ENCODE data around the gene RIMS4.

RIMS4 gene

GRCh38 chr20:44719841-44720240 lies 90.5 kb downstream of the RIMS4 start:
- no peak for DNase-seq (ENCODE audit: low spot score)

GRCh38 chr20:44717986-44718385 lies 92.4 kb downstream of the RIMS4 start:
- no peak for DNase-seq (ENCODE audit: low spot score)

GRCh38 chr20:44716309-44717106 lies 93.8 kb downstream of the RIMS4 start:
- no peak for DNase-seq (ENCODE audit: low spot score)

GRCh38 chr20:44715499-44716308 lies 94.6 kb downstream of the RIMS4 start:
- DNase-seq (ENCODE audit: low spot score): no peak

GRCh38 chr20:44714701-44715498 lies 95.4 kb downstream of the RIMS4 start, which contains the start of gene CCN5:
Gene CCN5 (plus strand): TSS chr20:44715369. CDS start chr20:44715391, 22 bp downstream.
- DNase-seq (ENCODE audit: low spot score): peak; percentile 75

- no peak for DNase-seq (ENCODE audit: low spot score)
Observed at GRCh38 chr20:44714102-44714700, 96.1 kb downstream of the RIMS4 start.

GRCh38 chr20:44711237-44711636 lies 99.1 kb downstream of the RIMS4 start:
- DNase-seq (ENCODE audit: low spot score): no peak

- DNase-seq (ENCODE audit: low spot score): no peak
Observed at GRCh38 chr20:44709797-44710196, 100.5 kb downstream of the RIMS4 start.

GRCh38 chr20:44709380-44709779 lies 101.0 kb downstream of the RIMS4 start:
- DNase-seq (ENCODE audit: low spot score): no peak

- DNase-seq (ENCODE audit: low spot score): no peak
Observed at GRCh38 chr20:44707018-44707579, 103.2 kb downstream of the RIMS4 start.

- DNase-seq (ENCODE audit: low spot score): no peak
Observed at GRCh38 chr20:44706301-44707017, 103.9 kb downstream of the RIMS4 start.

GRCh38 chr20:44705364-44706094 lies 104.8 kb downstream of the RIMS4 start:
- no peak for DNase-seq (ENCODE audit: low spot score)

GRCh38 chr20:44704551-44704971 lies 105.8 kb downstream of the RIMS4 start:
- no peak for DNase-seq (ENCODE audit: low spot score)

GRCh38 chr20:44703956-44704488 lies 106.3 kb downstream of the RIMS4 start:
- no peak for DNase-seq (ENCODE audit: low spot score)

GRCh38 chr20:44703183-44703925 lies 107.0 kb downstream of the RIMS4 start:
- DNase-seq (ENCODE audit: low spot score): no peak

- peak; percentile 93 for DNase-seq (ENCODE audit: low spot score)
Observed at GRCh38 chr20:44702776-44703175, 107.6 kb downstream of the RIMS4 start.

GRCh38 chr20:44701858-44702256 lies 108.5 kb downstream of the RIMS4 start:
- no peak for DNase-seq (ENCODE audit: low spot score)

Measured in globus pallidus (tissue), 1 donor.